Panc1 (cell line): ENCODE measurements around the gene CRYGN. TPM values are rescaled to one million over a fixed set of nuclear protein-coding genes. Genes with fewer than 3 reads are reported as not detected.

ENCODE experiments used
- ATAC-seq: fragments of 200-7000 bp; cut with Tn5 transposase; 2 replicates; pipeline ENCODE4 v1.9.1; 2020; ENCODE audit warnings: mild to moderate bottlenecking, moderate library complexity
- BruUV-seq: library from RNA; stranded (reverse); fragments of 400-500 nt; replicated peaks from 2 replicates; lab custom pipeline; 2021; lab: Mats Ljungman, UMichigan
- CTCF ChIA-PET: fragments of 300-600 bp; sonication (Branson Sonifier 250); formaldehyde crosslinking; loops from one replicate; lab custom pipeline; 2022; ENCODE audit warnings: antibody characterized with exemption; lab: Charles Lee
- POLR2A ChIA-PET: fragments of 300-600 bp; sonication (Branson Sonifier 250); formaldehyde crosslinking; loops from one replicate; lab custom pipeline; 2022; ENCODE audit warnings: antibody characterized with exemption; lab: Charles Lee
- DNase-seq: peaks from one replicate; pipeline ENCODE4 v3.0.0-alpha.2; 2010; ENCODE audit warnings: low read depth, low spot score
- H3K27ac ChIP-seq: 2 replicates; pipeline ENCODE4 v1.5.1; 2011; ENCODE audit warnings: mild to moderate bottlenecking, low read length, inconsistent platforms
- H3K27me3 ChIP-seq: fragments of 200-500 bp; sonication (Bioruptor generic); 2 replicates; pipeline ENCODE4 v1.6.0; 2014; ENCODE audit warnings: low read length, inconsistent platforms; ENCODE audit not compliant: control insufficient read depth, insufficient read depth
- H3K36me3 ChIP-seq: fragments of 200-500 bp; sonication (Bioruptor generic); 2 replicates; pipeline ENCODE4 v1.5.1; 2014; ENCODE audit warnings: inconsistent platforms, mild to moderate bottlenecking, low read length, moderate library complexity; ENCODE audit not compliant: control insufficient read depth, insufficient read depth
- H3K4me1 ChIP-seq: 2 replicates; pipeline ENCODE4 v1.5.1; 2011; ENCODE audit warnings: inconsistent platforms, mild to moderate bottlenecking, low read length, moderate library complexity; ENCODE audit not compliant: control insufficient read depth, insufficient read depth
- H3K4me3 ChIP-seq, 2 experiments: 2 replicates each; pipeline ENCODE4 v1.5.1; 2011 to 2012; ENCODE audit warnings: low read depth in 2 of 2, low read length in 2 of 2, mild to moderate bottlenecking in 2 of 2, inconsistent platforms in 1 of 2, moderate library complexity in 1 of 2
- H3K9me3 ChIP-seq: fragments of 200-500 bp; sonication (Bioruptor generic); 2 replicates; pipeline ENCODE4 v1.5.1; 2014; ENCODE audit warnings: low read depth, mild to moderate bottlenecking, inconsistent platforms, low read length, moderate library complexity; ENCODE audit not compliant: control insufficient read depth, insufficient read depth
- CTCF ChIP-seq: fragments of 450-650 bp; IDR thresholded peaks from 2 replicates; pipeline ENCODE4 v1.5.1; 2017; ENCODE audit warnings: mild to moderate bottlenecking
- POLR2AphosphoS5 ChIP-seq: IDR thresholded peaks from 2 replicates; pipeline ENCODE4 v1.6.1; 2012; ENCODE audit warnings: mild to moderate bottlenecking, low read depth, low read length, moderate library complexity
- REST ChIP-seq, 2 experiments: IDR thresholded peaks; 2 replicates each; pipeline ENCODE4 v1.6.1; 2011 to 2012; ENCODE audit warnings: low read depth in 2 of 2, control low read depth in 1 of 2, low read length in 1 of 2, mild to moderate bottlenecking in 1 of 2, moderate library complexity in 1 of 2; ENCODE audit not compliant: insufficient read depth in 1 of 2
- SIN3A ChIP-seq: IDR thresholded peaks from 2 replicates; pipeline ENCODE4 v1.6.1; 2012; ENCODE audit warnings: low read depth, mild to moderate bottlenecking, low read length, moderate library complexity, borderline replicate concordance; ENCODE audit not compliant: insufficient read depth
- TCF7L2 ChIP-seq: IDR thresholded peaks from 2 replicates; pipeline ENCODE4 v1.6.1; 2011; ENCODE audit warnings: mild to moderate bottlenecking, low read depth, low read length, inconsistent platforms
- in situ Hi-C: cut with HindIII; loops from 2 replicates; pipeline ENCODE4 v1.10.0; 2016; ENCODE audit warnings: low sequenced_read_pairs, low pct_unique_long_range_greater_than_20kb
- intact Hi-C: fragments of 100-400 bp; cut with micrococcal nuclease; formaldehyde crosslinking; loops from one replicate; pipeline ENCODE4 v1.10.0; 2022; ENCODE audit not compliant: unreplicated experiment
- total RNA-seq: library from RNA; stranded (reverse); gene quantifications from one replicate; pipeline ENCODE4 v1.2.1, GENCODE V29; 2021; ENCODE audit not compliant: unreplicated experiment

CRYGN gene
- total RNA-seq, 1 experiment from 2014 or later, result 0.74 TPM

GRCh38 chr7:151465169-151465568 is 25.2 kb upstream of the CRYGN start:
- peaks cover 28% of the 10 kb centered on the region for H3K36me3 ChIP-seq
- no peak overlapping the region for H3K4me3 ChIP-seq
- no peak for ATAC-seq
- ChIA-PET POLR2A (no interaction called here), CTCF (no interaction called here)
- intact Hi-C loops, result no loop called here
- DNase-seq, result no peak
- H3K4me1 ChIP-seq, result peaks cover 35% of the 10 kb centered on the region
- no peaks in the 10 kb centered on the region for H3K27me3 ChIP-seq
- no peaks in the 10 kb centered on the region for H3K9me3 ChIP-seq
- H3K27ac ChIP-seq, result peak overlapping the region; percentile 78
- in situ Hi-C loops, result no loop called here
- no TSS peak for BruUV-seq
- no peak for TF ChIP-seq POLR2AphosphoS5
- no peak for TF ChIP-seq TCF7L2
- no peak for TF ChIP-seq CTCF
- no peak for TF ChIP-seq REST (IDR thresholded peaks at IDR 0.05; ENCODE audit: insufficient read depth in 1 of 2, low read depth in 2 of 2, low read length in 1 of 2)
- TF ChIP-seq SIN3A, result no peak

DNA sequence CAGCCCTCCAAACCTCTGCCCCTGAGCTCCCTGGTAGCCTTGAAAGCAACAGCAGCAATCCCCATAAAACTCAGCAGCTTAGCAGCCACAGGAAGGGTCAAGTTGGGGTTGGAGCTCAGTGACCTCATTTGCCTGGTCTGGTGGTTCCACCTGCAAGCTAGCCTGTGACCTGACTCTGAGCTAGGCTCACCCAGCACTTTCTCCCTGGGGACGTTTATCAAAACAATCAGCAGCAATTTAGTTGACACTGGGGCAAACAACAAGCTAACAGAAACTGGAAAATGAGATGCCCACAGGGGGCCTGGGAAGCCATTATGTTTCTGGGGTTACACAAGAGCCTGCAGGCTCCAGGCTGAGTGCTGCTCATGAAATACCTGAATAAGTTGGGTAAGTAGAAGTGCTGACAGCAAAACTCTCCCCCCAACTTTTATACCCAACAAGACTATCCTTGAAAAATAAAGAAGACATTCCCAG is 22.4 kb upstream of the CRYGN start:
- DNase-seq (no peak), ATAC-seq (peak; percentile 25)
- intact Hi-C loops (loop anchor here (5.0 kb wide), 1 partner anchor 55 kb away; the partner anchor contains the start of gene RHEB), in situ Hi-C loops (no loop called here)
- ChIA-PET POLR2A (interaction anchor here (0.9 kb wide), 1 partner anchor 58 kb away, joined by 4 read pairs; the partner anchor contains the start of gene RHEB), CTCF (no interaction called here)
- Histone ChIP-seq H3K9me3 (no peaks in the 10 kb centered on the region), H3K27ac (peak overlapping the region; percentile 98), H3K27me3 (no peaks in the 10 kb centered on the region), H3K4me1 (peaks cover 50% of the 10 kb centered on the region), H3K36me3 (peaks cover 9% of the 10 kb centered on the region), H3K4me3 (no peak overlapping the region)
- peak; percentile 53; the same call in 1 of the 2 replicates for TF ChIP-seq POLR2AphosphoS5
- peak; percentile 96 for TF ChIP-seq TCF7L2
- TF ChIP-seq SIN3A, result 0 out of 2 replicates have a peak, but pooled peaks have one; percentile 33
- no peak for TF ChIP-seq REST (IDR thresholded peaks at IDR 0.05; ENCODE audit: insufficient read depth in 1 of 2, low read depth in 2 of 2, low read length in 1 of 2)
- no peak for TF ChIP-seq CTCF
- BruUV-seq, result no TSS peak
